IPS-18a (cell line): ENCODE measurements around the gene PPFIBP2.

ENCODE experiments used
- H3K27ac ChIP-seq: one replicate; pipeline ENCODE4 v1.5.1; 2013; ENCODE audit warnings: low read length
- H3K27me3 ChIP-seq: one replicate; pipeline ENCODE4 v1.6.1; 2013; ENCODE audit warnings: mild to moderate bottlenecking, low read length; ENCODE audit not compliant: control insufficient read depth, insufficient read depth
- H3K36me3 ChIP-seq: one replicate; pipeline ENCODE4 v1.6.1; 2013; ENCODE audit warnings: low read depth, low read length; ENCODE audit not compliant: control insufficient read depth
- H3K4me1 ChIP-seq: one replicate; pipeline ENCODE4 v1.6.1; 2013; ENCODE audit warnings: low read depth, low read length; ENCODE audit not compliant: control insufficient read depth
- H3K4me3 ChIP-seq: one replicate; pipeline ENCODE4 v1.5.1; 2013; ENCODE audit warnings: low read length
- H3K9ac ChIP-seq: one replicate; pipeline ENCODE4 v1.6.1; 2013; ENCODE audit warnings: mild to moderate bottlenecking, low read length, moderate library complexity
- H3K9me3 ChIP-seq: one replicate; pipeline ENCODE4 v1.6.1; 2013; ENCODE audit warnings: low read depth, low read length; ENCODE audit not compliant: control insufficient read depth

PPFIBP2 gene

GRCh38 chr11:7487360-7487759 lies 26.4 kb upstream of the PPFIBP2 start:
- H3K9ac ChIP-seq: no peak overlapping the region
- H3K27me3 ChIP-seq: no peaks in the 10 kb centered on the region
- H3K27ac ChIP-seq: no peak overlapping the region
- H3K9me3 ChIP-seq: no peaks in the 10 kb centered on the region
- no peaks in the 10 kb centered on the region for H3K36me3 ChIP-seq
- peaks cover 11% of the 10 kb centered on the region for H3K4me1 ChIP-seq
- no peak overlapping the region for H3K4me3 ChIP-seq

DNA sequence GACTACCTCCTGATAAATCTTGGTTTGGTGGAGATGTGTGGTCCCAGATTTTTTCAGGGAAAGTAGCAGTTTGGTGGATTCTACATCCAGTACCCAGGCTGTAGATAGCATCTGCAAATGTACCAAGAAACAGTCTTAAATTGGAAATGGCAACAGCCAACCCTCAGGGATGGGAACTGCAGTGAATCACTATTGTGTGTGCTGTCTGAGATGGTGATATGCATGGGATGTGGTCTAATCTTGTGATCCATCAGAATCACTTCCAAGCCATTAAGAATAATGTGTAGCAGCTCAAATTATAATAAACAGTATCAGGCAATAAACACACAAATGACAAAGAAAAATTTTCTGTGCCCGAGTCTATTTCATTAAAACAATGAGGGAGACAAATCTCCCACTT lies 25.1 kb upstream of the PPFIBP2 start:
- Histone ChIP-seq H3K4me1 (peaks cover 11% of the 10 kb centered on the region), H3K36me3 (no peaks in the 10 kb centered on the region), H3K27ac (no peak overlapping the region), H3K27me3 (no peaks in the 10 kb centered on the region), H3K9ac (no peak overlapping the region), H3K9me3 (no peaks in the 10 kb centered on the region), H3K4me3 (no peak overlapping the region)

GRCh38 chr11:7489376-7489775 lies 24.4 kb upstream of the PPFIBP2 start:
- H3K27me3 ChIP-seq: no peaks in the 10 kb centered on the region
- H3K36me3 ChIP-seq: no peaks in the 10 kb centered on the region
- H3K9me3 ChIP-seq: no peaks in the 10 kb centered on the region
- no peak overlapping the region for H3K4me3 ChIP-seq
- H3K4me1 ChIP-seq: peaks cover 11% of the 10 kb centered on the region
- no peak overlapping the region for H3K9ac ChIP-seq
- no peak overlapping the region for H3K27ac ChIP-seq

GRCh38 chr11:7490054-7490453 lies 23.7 kb upstream of the PPFIBP2 start:
- no peaks in the 10 kb centered on the region for H3K9me3 ChIP-seq
- no peak overlapping the region for H3K9ac ChIP-seq
- no peak overlapping the region for H3K27ac ChIP-seq
- H3K27me3 ChIP-seq: no peaks in the 10 kb centered on the region
- no peaks in the 10 kb centered on the region for H3K36me3 ChIP-seq
- H3K4me1 ChIP-seq: peaks cover 6% of the 10 kb centered on the region
- no peak overlapping the region for H3K4me3 ChIP-seq

DNA sequence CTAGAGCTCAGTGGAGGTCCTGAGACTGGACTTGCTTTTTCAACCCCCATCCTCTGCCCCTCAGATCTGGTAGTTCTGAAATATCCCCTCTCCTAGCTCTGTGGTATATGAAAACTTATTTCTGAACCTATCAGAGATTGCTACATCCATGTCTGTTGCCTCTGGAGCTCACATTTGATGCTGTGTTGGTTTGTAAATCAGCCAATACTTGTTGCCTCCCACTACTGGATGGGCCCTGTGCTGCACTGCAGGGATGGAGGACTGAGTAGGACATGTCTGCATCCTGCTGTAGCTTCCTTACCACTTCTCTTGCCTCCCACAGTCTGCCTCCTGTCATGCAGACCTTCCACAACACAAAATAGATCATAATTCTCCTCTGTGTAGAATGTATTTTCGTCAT lies 23.3 kb upstream of the PPFIBP2 start:
- Histone ChIP-seq H3K36me3 (no peaks in the 10 kb centered on the region), H3K9me3 (no peaks in the 10 kb centered on the region), H3K4me3 (no peak overlapping the region), H3K9ac (no peak overlapping the region), H3K27me3 (no peaks in the 10 kb centered on the region), H3K27ac (no peak overlapping the region), H3K4me1 (peaks cover 5% of the 10 kb centered on the region)

DNA sequence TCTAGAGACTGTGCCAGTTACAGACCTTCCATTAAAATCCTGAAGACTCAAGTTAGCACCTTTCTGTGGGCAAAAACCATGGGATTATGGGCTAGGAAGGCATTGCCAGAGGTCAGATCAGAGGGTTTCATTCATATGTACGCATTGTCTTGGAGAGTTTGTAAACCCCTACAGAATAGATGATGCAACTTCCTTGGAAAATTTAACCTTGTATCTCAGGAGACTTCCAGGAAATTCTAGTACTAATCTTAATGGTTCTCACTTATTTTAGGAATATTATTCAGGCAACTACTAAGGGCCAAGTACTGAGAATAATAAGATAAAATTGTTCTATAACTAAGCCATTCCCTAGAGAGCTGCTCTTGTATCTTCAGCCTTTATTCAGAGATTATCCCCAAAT lies 21.5 kb upstream of the PPFIBP2 start:
- H3K27ac ChIP-seq: no peak overlapping the region
- H3K9ac ChIP-seq: no peak overlapping the region
- H3K4me3 ChIP-seq: no peak overlapping the region

GRCh38 chr11:7493670-7494069 lies 20.1 kb upstream of the PPFIBP2 start:
- no peak overlapping the region for H3K27ac ChIP-seq
- peaks cover 7% of the 10 kb centered on the region for H3K4me1 ChIP-seq
- H3K9me3 ChIP-seq: no peaks in the 10 kb centered on the region
- H3K27me3 ChIP-seq: no peaks in the 10 kb centered on the region
- H3K4me3 ChIP-seq: no peak overlapping the region
- no peak overlapping the region for H3K9ac ChIP-seq
- no peaks in the 10 kb centered on the region for H3K36me3 ChIP-seq

More for the DNA sequence above, 21.5 kb upstream of the PPFIBP2 start:
- Histone ChIP-seq H3K4me1 (peaks cover 5% of the 10 kb centered on the region), H3K9me3 (no peaks in the 10 kb centered on the region), H3K27me3 (no peaks in the 10 kb centered on the region), H3K36me3 (no peaks in the 10 kb centered on the region)

- H3K27ac ChIP-seq: no peak overlapping the region
- no peak overlapping the region for H3K9ac ChIP-seq
- no peaks in the 10 kb centered on the region for H3K9me3 ChIP-seq
- H3K4me3 ChIP-seq: no peak overlapping the region
- no peaks in the 10 kb centered on the region for H3K36me3 ChIP-seq
- H3K4me1 ChIP-seq: peaks cover 11% of the 10 kb centered on the region
- no peaks in the 10 kb centered on the region for H3K27me3 ChIP-seq
Observed at GRCh38 chr11:7494086-7494745, 19.6 kb upstream of the PPFIBP2 start.

GRCh38 chr11:7495882-7496551 lies 17.8 kb upstream of the PPFIBP2 start:
- Histone ChIP-seq H3K27me3 (no peaks in the 10 kb centered on the region), H3K36me3 (no peaks in the 10 kb centered on the region), H3K9ac (no peak overlapping the region), H3K4me3 (no peak overlapping the region), H3K9me3 (no peaks in the 10 kb centered on the region), H3K4me1 (peaks cover 14% of the 10 kb centered on the region), H3K27ac (no peak overlapping the region)

GRCh38 chr11:7498193-7498592 lies 15.6 kb upstream of the PPFIBP2 start:
- H3K9me3 ChIP-seq: no peaks in the 10 kb centered on the region
- H3K36me3 ChIP-seq: no peaks in the 10 kb centered on the region
- H3K9ac ChIP-seq: no peak overlapping the region
- H3K27me3 ChIP-seq: no peaks in the 10 kb centered on the region
- peaks cover 10% of the 10 kb centered on the region for H3K4me1 ChIP-seq
- no peak overlapping the region for H3K4me3 ChIP-seq
- H3K27ac ChIP-seq: no peak overlapping the region

DNA sequence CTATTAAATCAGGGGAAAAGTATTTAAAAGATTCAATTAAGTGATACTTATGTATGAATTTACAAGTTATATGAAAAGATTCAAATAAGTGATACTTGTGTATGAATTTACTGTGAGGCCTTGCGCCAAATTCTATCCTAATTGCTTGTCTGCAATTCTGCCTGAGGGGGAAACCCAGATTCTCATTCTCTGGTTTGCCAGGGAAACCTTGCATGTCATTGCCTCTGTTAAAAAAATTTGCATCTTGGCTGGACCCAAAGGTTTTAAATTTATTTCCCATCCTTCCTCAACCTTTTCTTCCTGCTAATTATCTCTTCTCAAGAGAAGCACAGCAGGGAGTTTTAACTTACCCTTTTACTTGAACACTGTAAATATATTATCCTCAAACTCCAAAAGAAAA lies 14.7 kb upstream of the PPFIBP2 start:
- Histone ChIP-seq H3K36me3 (no peaks in the 10 kb centered on the region), H3K4me1 (peaks cover 10% of the 10 kb centered on the region), H3K9ac (no peak overlapping the region), H3K4me3 (no peak overlapping the region), H3K9me3 (no peaks in the 10 kb centered on the region), H3K27ac (no peak overlapping the region), H3K27me3 (no peaks in the 10 kb centered on the region)

DNA sequence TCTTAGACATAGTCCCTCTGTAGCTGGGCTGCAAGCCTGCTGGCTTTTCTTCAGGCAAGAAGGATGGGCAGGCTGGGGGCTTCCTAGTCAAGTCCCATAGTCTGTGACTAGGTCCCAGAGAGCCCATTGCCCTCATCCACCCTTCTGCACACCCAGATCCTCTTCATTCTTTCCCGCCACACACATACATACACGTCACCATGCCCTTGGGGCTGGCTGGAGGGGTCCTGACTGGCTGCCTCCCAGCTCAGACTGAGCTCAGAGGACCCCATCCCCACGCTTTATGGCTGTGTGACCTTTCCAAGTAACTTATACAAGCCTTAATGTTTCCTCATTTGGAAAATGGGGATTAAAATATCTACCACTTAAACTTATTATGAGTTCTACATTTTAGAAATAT lies 13.5 kb upstream of the PPFIBP2 start:
- H3K36me3 ChIP-seq: no peaks in the 10 kb centered on the region
- H3K4me3 ChIP-seq: no peak overlapping the region
- peaks cover 10% of the 10 kb centered on the region for H3K4me1 ChIP-seq
- no peak overlapping the region for H3K27ac ChIP-seq
- H3K9ac ChIP-seq: no peak overlapping the region
- no peaks in the 10 kb centered on the region for H3K9me3 ChIP-seq
- no peaks in the 10 kb centered on the region for H3K27me3 ChIP-seq
